HG03139 (cell line): ENCODE measurements around the gene TRIM14.

Experiments used
- ATAC-seq: cut with Tn5 transposase; IDR thresholded peaks from one replicate; pipeline ENCODE4 v1.9.1; 2021; ENCODE audit not compliant: unreplicated experiment

The TRIM14 gene

GRCh38 chr9:98118640-98119601, at the start of gene TRIM14:
Gene TRIM14, minus strand, starts transcription at chr9:98119222. Its CDS starts 34 bp downstream, at chr9:98119188.
- ATAC-seq, result no peak

- no peak for ATAC-seq
These were observed 49.2 kb upstream of the TRIM14 start for GRCh38 chr9:98168153-98168780.

GRCh38 chr9:98164912-98165311, 45.9 kb upstream of the TRIM14 start:
- no peak for ATAC-seq

GRCh38 chr9:98162613-98163012, 43.6 kb upstream of the TRIM14 start:
- no peak for ATAC-seq

GRCh38 chr9:98161851-98162250, 42.8 kb upstream of the TRIM14 start:
- ATAC-seq, result no peak

- no peak for ATAC-seq
These were observed 40.8 kb upstream of the TRIM14 start for GRCh38 chr9:98159790-98160189.

GRCh38 chr9:98159301-98159700, 40.3 kb upstream of the TRIM14 start:
- no peak for ATAC-seq

- no peak for ATAC-seq
These were observed 39.2 kb upstream of the TRIM14 start for GRCh38 chr9:98158071-98158831.

- no peak for ATAC-seq
These were observed 38.4 kb upstream of the TRIM14 start for GRCh38 chr9:98157372-98157771.

- no peak for ATAC-seq
These were observed 35.7 kb upstream of the TRIM14 start for GRCh38 chr9:98154678-98155077.

GRCh38 chr9:98152526-98152925, 33.5 kb upstream of the TRIM14 start:
- ATAC-seq, result no peak

GRCh38 chr9:98150721-98151120, 31.7 kb upstream of the TRIM14 start:
- ATAC-seq, result no peak

GRCh38 chr9:98150164-98150563, 31.1 kb upstream of the TRIM14 start:
- no peak for ATAC-seq

- no peak for ATAC-seq
These were observed 30.4 kb upstream of the TRIM14 start for GRCh38 chr9:98149422-98149821.

GRCh38 chr9:98148486-98148885, 29.5 kb upstream of the TRIM14 start:
- ATAC-seq, result no peak

GRCh38 chr9:98147582-98147981, 28.6 kb upstream of the TRIM14 start:
- ATAC-seq, result no peak

- no peak for ATAC-seq
These were observed 27.3 kb upstream of the TRIM14 start for GRCh38 chr9:98146101-98146991.

- no peak for ATAC-seq
These were observed 25.6 kb upstream of the TRIM14 start for GRCh38 chr9:98144631-98145030.

- ATAC-seq, result no peak
These were observed 25.1 kb upstream of the TRIM14 start for GRCh38 chr9:98144076-98144475.

- ATAC-seq, result no peak
These were observed 24.0 kb upstream of the TRIM14 start for GRCh38 chr9:98142925-98143481.
